BE2C (cell line): ENCODE data around the gene MIF4GD.

ENCODE experiments used
- DNase-seq: peaks from one replicate; pipeline ENCODE4 v3.0.0-alpha.2; 2020
- H3K27me3 ChIP-seq: fragments of 250-450 bp; sonication (Bioruptor Pico); 2 replicates; pipeline ENCODE4 v1.5.1; 2020; ENCODE audit warnings: mild to moderate bottlenecking
- H3K36me3 ChIP-seq: fragments of 250-450 bp; sonication (Bioruptor Pico); 2 replicates; pipeline ENCODE4 v1.5.1; 2020; ENCODE audit warnings: mild to moderate bottlenecking
- H3K4me1 ChIP-seq: fragments of 250-450 bp; sonication (Bioruptor Pico); 2 replicates; pipeline ENCODE4 v1.5.1; 2020
- H3K4me3 ChIP-seq: 2 replicates; pipeline ENCODE4 v1.5.1; 2011; ENCODE audit warnings: low read depth, low read length
- H3K9me3 ChIP-seq: fragments of 250-450 bp; sonication (Bioruptor Pico); 2 replicates; pipeline ENCODE4 v1.5.1; 2020
- CTCF ChIP-seq: IDR thresholded peaks from 2 replicates; pipeline ENCODE4 v1.5.1; 2012; ENCODE audit warnings: mild to moderate bottlenecking, low read depth, low read length

The MIF4GD gene

GRCh38 chr17:75237100-75238014, 33.7 kb downstream of the MIF4GD start:
- H3K36me3 ChIP-seq = peaks cover 87% of the 10 kb centered on the region
- TF ChIP-seq CTCF = no peak
- DNase-seq = no peak

DNA sequence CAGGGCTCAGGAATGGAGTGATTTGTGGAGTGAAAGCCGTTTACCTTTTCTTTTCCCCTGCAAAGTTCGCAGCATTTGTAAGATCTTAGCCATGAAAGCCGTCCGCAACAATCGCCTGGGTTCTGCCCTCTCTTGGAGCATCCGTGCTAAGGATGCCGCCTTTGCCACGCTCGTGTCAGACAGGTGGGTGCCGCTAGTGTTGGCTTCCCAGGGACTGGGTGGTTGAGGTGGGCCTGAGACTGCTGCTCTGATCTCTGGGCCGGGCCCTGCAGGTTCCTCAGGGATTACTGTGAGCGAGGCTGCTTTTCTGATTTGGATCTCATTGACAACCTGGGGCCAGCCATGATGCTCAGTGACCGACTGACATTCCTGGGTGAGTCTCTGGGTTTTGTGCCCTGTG, 38.2 kb downstream of the MIF4GD start:
- peaks cover 87% of the 10 kb centered on the region for H3K36me3 ChIP-seq
- DNase-seq = no peak
- no peaks in the 10 kb centered on the region for H3K4me1 ChIP-seq
- no peaks in the 10 kb centered on the region for H3K9me3 ChIP-seq
- no peak overlapping the region for H3K4me3 ChIP-seq
- TF ChIP-seq CTCF = no peak
- H3K27me3 ChIP-seq = no peaks in the 10 kb centered on the region

More at GRCh38 chr17:75237100-75238014, 33.7 kb downstream of the MIF4GD start:
- Histone ChIP-seq H3K27me3 (no peaks in the 10 kb centered on the region), H3K4me3 (no peak overlapping the region), H3K9me3 (no peaks in the 10 kb centered on the region), H3K4me1 (no peaks in the 10 kb centered on the region; the same call in 1 of the 2 replicates)

DNA sequence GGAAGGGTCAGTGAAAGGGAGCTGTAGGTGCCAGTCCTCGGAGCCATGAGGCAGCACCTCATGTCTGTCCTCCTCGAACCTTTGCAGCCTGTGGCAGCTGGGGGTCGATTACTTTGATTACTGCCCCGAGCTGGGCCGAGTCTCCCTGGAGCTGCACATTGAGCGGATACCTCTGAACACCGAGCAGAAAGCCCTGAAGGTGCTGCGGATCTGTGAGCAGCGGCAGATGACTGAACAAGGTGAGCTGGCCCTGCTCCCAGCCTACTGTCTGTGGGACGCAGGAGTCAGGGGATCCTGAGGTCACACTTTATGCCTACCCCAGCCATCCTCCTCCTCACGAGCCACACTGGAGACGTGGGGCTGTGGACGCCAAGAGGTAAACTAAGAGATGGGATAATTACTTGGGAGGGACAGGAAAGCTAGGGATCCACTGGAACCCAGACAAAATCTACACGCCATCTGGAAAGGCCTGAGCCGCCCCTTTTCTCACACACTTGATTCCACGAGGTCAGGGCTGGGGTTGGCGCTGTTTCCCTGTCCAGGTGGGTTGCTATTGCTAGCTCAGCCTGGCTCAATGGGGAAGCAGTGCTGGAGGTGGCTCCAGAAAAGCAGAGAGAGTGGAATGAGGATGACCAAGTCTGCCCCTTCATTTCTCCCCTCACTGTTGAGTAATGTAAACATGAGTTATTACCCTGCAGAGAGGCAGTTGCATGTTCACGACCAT, 39.1 kb downstream of the MIF4GD start:
- no peaks in the 10 kb centered on the region for H3K4me1 ChIP-seq
- H3K36me3 ChIP-seq = peaks cover 83% of the 10 kb centered on the region
- DNase-seq = no peak
- H3K27me3 ChIP-seq = no peaks in the 10 kb centered on the region
- no peak for TF ChIP-seq CTCF
- H3K4me3 ChIP-seq = no peak overlapping the region
- H3K9me3 ChIP-seq = no peaks in the 10 kb centered on the region

DNA sequence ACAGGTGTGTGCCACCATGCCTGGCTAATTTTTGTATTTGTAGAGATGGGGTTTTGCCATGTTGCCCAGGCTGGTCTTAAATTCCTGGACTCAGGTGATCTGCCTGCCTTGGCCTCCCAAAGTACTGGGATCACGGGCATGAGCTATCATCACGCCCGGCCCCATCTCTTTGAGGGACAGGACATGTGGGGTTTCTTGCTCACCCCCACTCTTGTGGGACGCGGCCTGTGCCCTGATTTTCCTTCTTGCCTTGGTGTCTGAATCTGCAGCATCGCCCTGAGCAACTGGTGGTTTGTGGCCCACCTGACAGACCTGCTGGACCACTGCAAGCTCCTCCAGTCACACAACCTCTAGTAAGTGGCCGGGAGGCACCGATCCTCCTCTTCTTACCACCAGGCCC, 40.0 kb downstream of the MIF4GD start:
- no peaks in the 10 kb centered on the region for H3K4me1 ChIP-seq
- no peak for TF ChIP-seq CTCF
- DNase-seq = no peak
- no peak overlapping the region for H3K4me3 ChIP-seq
- no peaks in the 10 kb centered on the region for H3K27me3 ChIP-seq
- H3K36me3 ChIP-seq = peaks cover 83% of the 10 kb centered on the region
- no peaks in the 10 kb centered on the region for H3K9me3 ChIP-seq

DNA sequence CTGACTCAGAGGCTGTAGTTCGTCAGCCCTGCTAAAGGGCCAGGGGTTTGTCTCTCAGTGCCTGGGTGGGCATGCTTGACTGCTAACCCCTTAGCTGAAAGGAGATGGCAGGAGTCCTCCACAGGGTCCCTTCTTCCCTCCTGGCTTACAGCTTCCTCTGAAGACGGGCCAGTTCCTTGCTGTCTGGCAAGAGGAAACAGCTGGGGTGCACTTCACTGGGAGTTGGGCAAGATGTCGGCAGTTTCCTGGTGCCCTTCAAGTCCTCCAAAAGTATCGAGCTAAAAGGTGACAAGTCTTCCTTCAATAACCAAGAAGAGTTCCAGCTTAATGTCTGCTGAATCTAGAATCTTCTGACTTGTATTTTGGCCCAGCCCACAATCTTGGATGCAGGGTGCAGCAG, 42.2 kb downstream of the MIF4GD start:
- TF ChIP-seq CTCF = no peak
- no peaks in the 10 kb centered on the region for H3K9me3 ChIP-seq
- H3K36me3 ChIP-seq = peaks cover 85% of the 10 kb centered on the region
- no peaks in the 10 kb centered on the region for H3K4me1 ChIP-seq
- no peak for DNase-seq
- H3K4me3 ChIP-seq = no peak overlapping the region
- no peaks in the 10 kb centered on the region for H3K27me3 ChIP-seq

DNA sequence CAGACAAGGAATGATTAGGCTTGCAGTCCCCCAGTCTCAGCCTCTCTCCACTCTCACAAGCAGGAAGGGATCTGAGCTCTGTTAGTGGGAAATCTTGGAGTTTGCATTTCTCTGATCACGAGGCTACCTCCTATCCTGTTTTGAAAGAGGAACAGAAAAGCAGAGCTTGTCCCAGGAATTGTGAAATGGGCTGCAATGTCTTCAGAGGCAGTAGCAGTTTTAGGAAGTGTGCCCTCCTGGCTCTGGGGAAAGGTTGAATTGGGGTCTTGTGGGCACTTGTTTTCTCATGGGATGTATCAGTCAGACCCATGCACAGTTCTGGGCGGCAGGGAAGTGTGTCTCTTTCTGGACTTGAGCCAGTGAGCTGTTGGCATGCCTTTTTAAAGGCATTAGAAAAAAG, 42.7 kb downstream of the MIF4GD start:
- Histone ChIP-seq H3K9me3 (no peaks in the 10 kb centered on the region), H3K4me3 (no peak overlapping the region), H3K27me3 (no peaks in the 10 kb centered on the region), H3K36me3 (peaks cover 87% of the 10 kb centered on the region), H3K4me1 (no peaks in the 10 kb centered on the region)
- TF ChIP-seq CTCF = no peak
- DNase-seq = no peak
